Measurements from ENCODE around the gene CFAP58. TPM values are rescaled to one million over a fixed set of nuclear protein-coding genes. Genes with fewer than 3 reads are reported as not detected.

The CFAP58 gene
- total RNA-seq, 2 donors from 2014 or later = 0.05 to 1.9 TPM

- Histone ChIP-seq H3K4me3 (no peak overlapping the region), H3K27me3 (replicated peaks; ENCODE audit: insufficient read depth) (peaks cover 2% of the 10 kb centered on the region), H3K36me3 (no peaks in the 10 kb centered on the region), H3K4me1 (replicated peaks) (no peaks in the 10 kb centered on the region), H3K9me3 (no peaks in the 10 kb centered on the region), H3K27ac (no peak overlapping the region)
- intact Hi-C loops (cut with DNase I) = no loop called here
- DNase-seq (ENCODE audit: low spot score) = no peak
- WGBS = 35% methylated on average over 1 of the region's 1 CpG
- TF ChIP-seq POLR2AphosphoS5 (IDR thresholded peaks at IDR 0.05) (no peak), POLR2A (IDR thresholded peaks at IDR 0.05) (no peak), CTCF (IDR thresholded peaks at IDR 0.05) (no peak)
Measured at GRCh38 chr10:104391969-104392296, 38.3 kb downstream of the CFAP58 start.

GRCh38 chr10:104393387-104393786 lies 39.8 kb downstream of the CFAP58 start:
- DNase-seq (ENCODE audit: low spot score) = no peak
- TF ChIP-seq CTCF (IDR thresholded peaks at IDR 0.05) (no peak), POLR2A (IDR thresholded peaks at IDR 0.05) (no peak), POLR2AphosphoS5 (IDR thresholded peaks at IDR 0.05) (no peak)

GRCh38 chr10:104396581-104396980 lies 42.9 kb downstream of the CFAP58 start:
- intact Hi-C loops (cut with DNase I) = no loop called here
- DNase-seq (ENCODE audit: low spot score) = no peak
- H3K27ac ChIP-seq = no peak overlapping the region
- no peak for TF ChIP-seq POLR2A (IDR thresholded peaks at IDR 0.05)
- H3K4me3 ChIP-seq = no peak overlapping the region
- H3K9me3 ChIP-seq = no peaks in the 10 kb centered on the region
- H3K4me1 ChIP-seq (replicated peaks) = no peaks in the 10 kb centered on the region
- 83% methylated on average over 2 of the region's 2 CpGs for WGBS
- no peaks in the 10 kb centered on the region for H3K36me3 ChIP-seq
- H3K27me3 ChIP-seq (replicated peaks; ENCODE audit: insufficient read depth) = no peaks in the 10 kb centered on the region

More at GRCh38 chr10:104393387-104393786, 39.8 kb downstream of the CFAP58 start:
- intact Hi-C loops (cut with DNase I) = no loop called here
- Histone ChIP-seq H3K27me3 (replicated peaks; ENCODE audit: insufficient read depth) (peaks cover 2% of the 10 kb centered on the region), H3K4me3 (no peak overlapping the region), H3K9me3 (no peaks in the 10 kb centered on the region), H3K4me1 (replicated peaks) (no peaks in the 10 kb centered on the region), H3K27ac (no peak overlapping the region), H3K36me3 (no peaks in the 10 kb centered on the region)
- 88% methylated on average over 5 of the region's 5 CpGs for WGBS

GRCh38 chr10:104403636-104404035 lies 50.0 kb downstream of the CFAP58 start:
- Histone ChIP-seq H3K36me3 (no peaks in the 10 kb centered on the region), H3K27ac (no peak overlapping the region), H3K27me3 (replicated peaks; ENCODE audit: insufficient read depth) (no peaks in the 10 kb centered on the region), H3K9me3 (no peaks in the 10 kb centered on the region), H3K4me3 (no peak overlapping the region), H3K4me1 (replicated peaks) (no peaks in the 10 kb centered on the region)
- intact Hi-C loops (cut with DNase I) = no loop called here
- TF ChIP-seq POLR2A (IDR thresholded peaks at IDR 0.05) (no peak), CTCF (IDR thresholded peaks at IDR 0.05) (no peak), POLR2AphosphoS5 (IDR thresholded peaks at IDR 0.05) (no peak)
- DNase-seq (ENCODE audit: low spot score) = no peak
- 75% methylated on average over 8 of the region's 8 CpGs for whole genome bisulfite sequencing

GRCh38 chr10:104406715-104407650 lies 53.4 kb downstream of the CFAP58 start:
- H3K27me3 ChIP-seq (replicated peaks; ENCODE audit: insufficient read depth) = no peaks in the 10 kb centered on the region
- no peaks in the 10 kb centered on the region for H3K4me1 ChIP-seq (replicated peaks)
- no peak overlapping the region for H3K4me3 ChIP-seq
- H3K9me3 ChIP-seq = no peaks in the 10 kb centered on the region
- no peaks in the 10 kb centered on the region for H3K36me3 ChIP-seq
- TF ChIP-seq POLR2A (IDR thresholded peaks at IDR 0.05) = no peak
- TF ChIP-seq POLR2AphosphoS5 (IDR thresholded peaks at IDR 0.05) = no peak
- peak in 3 of 4 experiments; percentile 33 to 59 (median 54) for TF ChIP-seq CTCF (IDR thresholded peaks at IDR 0.05)
- peak; percentile 8 for DNase-seq (ENCODE audit: low spot score)
- intact Hi-C loops (cut with DNase I) = no loop called here
- 27% methylated on average over 7 of the region's 7 CpGs for WGBS
- H3K27ac ChIP-seq = no peak overlapping the region

Measured in prostate gland (tissue), 2 donors.